HCEC 1CT (cell line): ENCODE measurements around the gene CRTAC1.

Experiments
- DNase-seq: peaks from one replicate; pipeline ENCODE4 v3.0.0-alpha.2; 2017

The CRTAC1 gene

GRCh38 chr10:98030093-98030821 is at the start of gene CRTAC1:
TSS of gene CRTAC1 (minus strand) at chr10:98030621. CDS start at chr10:98030472, 149 bp downstream.
- DNase-seq = no peak

- no peak for DNase-seq
These were observed 48.4 kb upstream of the CRTAC1 start for GRCh38 chr10:98078774-98079173.

- DNase-seq = no peak
These were observed 46.8 kb upstream of the CRTAC1 start for GRCh38 chr10:98077223-98077622.

GRCh38 chr10:98076086-98076485 is 45.7 kb upstream of the CRTAC1 start:
- no peak for DNase-seq

- DNase-seq = no peak
These were observed 44.0 kb upstream of the CRTAC1 start for GRCh38 chr10:98074315-98074911.

- DNase-seq = no peak
These were observed 36.7 kb upstream of the CRTAC1 start for GRCh38 chr10:98067165-98067564.

GRCh38 chr10:98063740-98064027 is 33.3 kb upstream of the CRTAC1 start:
- DNase-seq = no peak

- no peak for DNase-seq
These were observed 32.0 kb upstream of the CRTAC1 start for GRCh38 chr10:98062424-98062823.

- no peak for DNase-seq
These were observed 29.7 kb upstream of the CRTAC1 start for GRCh38 chr10:98060079-98060478.

GRCh38 chr10:98058295-98058694 is 27.9 kb upstream of the CRTAC1 start:
- no peak for DNase-seq

GRCh38 chr10:98055841-98056516 is 25.6 kb upstream of the CRTAC1 start:
- no peak for DNase-seq

GRCh38 chr10:98047009-98047741 is 16.8 kb upstream of the CRTAC1 start:
- no peak for DNase-seq

- DNase-seq = peak; percentile 42
These were observed 15.5 kb upstream of the CRTAC1 start for GRCh38 chr10:98045785-98046389.

- peak; percentile 50 for DNase-seq
These were observed 11.1 kb upstream of the CRTAC1 start for GRCh38 chr10:98041352-98042043.

- no peak for DNase-seq
These were observed 9.4 kb upstream of the CRTAC1 start for GRCh38 chr10:98039690-98040381.

- DNase-seq = no peak
These were observed 7.9 kb upstream of the CRTAC1 start for GRCh38 chr10:98038288-98038687.

GRCh38 chr10:98035599-98035998 is 5.2 kb upstream of the CRTAC1 start:
- DNase-seq = no peak

GRCh38 chr10:98033515-98033914 is 3.1 kb upstream of the CRTAC1 start:
- no peak for DNase-seq

GRCh38 chr10:98031440-98031839 is 1.0 kb upstream of the CRTAC1 start:
- no peak for DNase-seq

GRCh38 chr10:98030991-98031431 is 590 bp upstream of the CRTAC1 start:
- no peak for DNase-seq

- no peak for DNase-seq
These were observed 1.0 kb downstream of the CRTAC1 start for GRCh38 chr10:98029149-98030092.
